ENCODE results near the gene PSMG1. TPM values are rescaled to one million over a fixed set of nuclear protein-coding genes. Genes with fewer than 3 reads are reported as not detected.
"Not testable (repeated sequence)": the region's sequence is repeated elsewhere in the genome, so short reads cannot be mapped to it uniquely, and the experiment has no call there.

Gene PSMG1
- total and polyA plus RNA-seq, 2 experiments from 2014 or later = 43.3 to 81.4 TPM

GRCh38 chr21:39136138-39136537 lies 47.1 kb downstream of the PSMG1 start:
- 77% methylated on average over 8 of the region's 8 CpGs for WGBS (ENCODE audit: low lambda C conversion rate, missing lambda C conversion rate)
- H3K9me3 ChIP-seq (ENCODE audit: low read depth); H3K27ac ChIP-seq; H3K27me3 ChIP-seq; H3K4me2 ChIP-seq; H3K4me3 ChIP-seq; H3K9me2 ChIP-seq (replicated peaks; ENCODE audit: insufficient read depth); H4K20me1 ChIP-seq (ENCODE audit: insufficient read depth, poor library complexity, severe bottlenecking); H3K79me2 ChIP-seq; H3K36me3 ChIP-seq (replicated peaks; ENCODE audit: insufficient read depth, low read depth); H2AFZ ChIP-seq: not testable (repeated sequence)
- DNase-seq (ENCODE audit: low spot score) = peak; percentile 54
- H3K4me1 ChIP-seq (ENCODE audit: insufficient read depth) = peaks cover 16% of the 10 kb centered on the region
- peak; percentile 37 for TF ChIP-seq CTCF (IDR thresholded peaks at IDR 0.05; ENCODE audit: poor library complexity)

- WGBS (ENCODE audit: low lambda C conversion rate, missing lambda C conversion rate) = 96% methylated on average over 15 of the region's 15 CpGs
- Histone ChIP-seq H3K36me3 (replicated peaks; ENCODE audit: insufficient read depth, low read depth) (no peaks in the 10 kb centered on the region), H3K4me1 (ENCODE audit: insufficient read depth) (peaks cover 16% of the 10 kb centered on the region), H3K27ac (no peak overlapping the region), H2AFZ (no peak overlapping the region), H3K9me3 (ENCODE audit: low read depth) (no peaks in the 10 kb centered on the region), H3K79me2 (no peaks in the 10 kb centered on the region), H3K4me3 (no peak overlapping the region), H3K4me2 (no peak overlapping the region), H3K27me3 (no peaks in the 10 kb centered on the region), H3K9me2 (replicated peaks; ENCODE audit: insufficient read depth) (no peaks in the 10 kb centered on the region), H4K20me1 (ENCODE audit: insufficient read depth, poor library complexity, severe bottlenecking) (no peaks in the 10 kb centered on the region)
- TF ChIP-seq CTCF (IDR thresholded peaks at IDR 0.05; ENCODE audit: poor library complexity) (no peak), EZH2phosphoT487 (IDR thresholded peaks at IDR 0.05; ENCODE audit: low read depth, severe bottlenecking, unreplicated experiment) (no peak), EZH2 (IDR thresholded peaks at IDR 0.05; ENCODE audit: borderline replicate concordance) (no peak)
- DNase-seq (ENCODE audit: low spot score) = no peak
Measured at GRCh38 chr21:39134288-39134810, 48.9 kb downstream of the PSMG1 start.

GRCh38 chr21:39132248-39132647 lies 51.0 kb downstream of the PSMG1 start:
- Histone ChIP-seq H3K4me2 (no peak overlapping the region), H3K79me2 (no peaks in the 10 kb centered on the region), H3K27ac (no peak overlapping the region), H3K9me3 (ENCODE audit: low read depth) (no peaks in the 10 kb centered on the region), H4K20me1 (ENCODE audit: insufficient read depth, poor library complexity, severe bottlenecking) (no peaks in the 10 kb centered on the region), H3K27me3 (no peaks in the 10 kb centered on the region), H3K9me2 (replicated peaks; ENCODE audit: insufficient read depth) (no peaks in the 10 kb centered on the region), H3K4me3 (no peak overlapping the region), H3K36me3 (replicated peaks; ENCODE audit: insufficient read depth, low read depth) (no peaks in the 10 kb centered on the region), H2AFZ (no peak overlapping the region), H3K4me1 (ENCODE audit: insufficient read depth) (peaks cover 9% of the 10 kb centered on the region)
- DNase-seq (ENCODE audit: low spot score) = no peak
- TF ChIP-seq EZH2phosphoT487 (IDR thresholded peaks at IDR 0.05; ENCODE audit: low read depth, severe bottlenecking, unreplicated experiment) (no peak), EZH2 (IDR thresholded peaks at IDR 0.05; ENCODE audit: borderline replicate concordance) (no peak), CTCF (IDR thresholded peaks at IDR 0.05; ENCODE audit: poor library complexity) (no peak)
- WGBS (ENCODE audit: low lambda C conversion rate, missing lambda C conversion rate) = 78% methylated on average over 3 of the region's 3 CpGs

GRCh38 chr21:39131791-39132190 lies 51.5 kb downstream of the PSMG1 start:
- no peaks in the 10 kb centered on the region for H3K79me2 ChIP-seq
- 60% methylated on average over 1 of the region's 1 CpG for WGBS (ENCODE audit: low lambda C conversion rate, missing lambda C conversion rate)
- H2AFZ ChIP-seq = no peak overlapping the region
- H3K27ac ChIP-seq = no peak overlapping the region
- peaks cover 4% of the 10 kb centered on the region for H3K4me1 ChIP-seq (ENCODE audit: insufficient read depth)
- no peak overlapping the region for H3K4me3 ChIP-seq
- no peak overlapping the region for H3K4me2 ChIP-seq
- H3K36me3 ChIP-seq (replicated peaks; ENCODE audit: insufficient read depth, low read depth) = no peaks in the 10 kb centered on the region
- H3K9me3 ChIP-seq (ENCODE audit: low read depth) = no peaks in the 10 kb centered on the region
- TF ChIP-seq EZH2 (IDR thresholded peaks at IDR 0.05; ENCODE audit: borderline replicate concordance) (no peak), EZH2phosphoT487 (IDR thresholded peaks at IDR 0.05; ENCODE audit: low read depth, severe bottlenecking, unreplicated experiment) (no peak), CTCF (IDR thresholded peaks at IDR 0.05; ENCODE audit: poor library complexity) (no peak)
- H4K20me1 ChIP-seq (ENCODE audit: insufficient read depth, poor library complexity, severe bottlenecking) = no peaks in the 10 kb centered on the region
- no peaks in the 10 kb centered on the region for H3K9me2 ChIP-seq (replicated peaks; ENCODE audit: insufficient read depth)
- H3K27me3 ChIP-seq = no peaks in the 10 kb centered on the region
- no peak for DNase-seq (ENCODE audit: low spot score)

Measured in hepatocyte (in vitro differentiated cells).